ENCODE measurements around the gene FHOD3.
"Not testable (repeated sequence)": the region's sequence is repeated elsewhere in the genome, so short reads cannot be mapped to it uniquely, and the experiment has no call there.

The FHOD3 gene

DNA sequence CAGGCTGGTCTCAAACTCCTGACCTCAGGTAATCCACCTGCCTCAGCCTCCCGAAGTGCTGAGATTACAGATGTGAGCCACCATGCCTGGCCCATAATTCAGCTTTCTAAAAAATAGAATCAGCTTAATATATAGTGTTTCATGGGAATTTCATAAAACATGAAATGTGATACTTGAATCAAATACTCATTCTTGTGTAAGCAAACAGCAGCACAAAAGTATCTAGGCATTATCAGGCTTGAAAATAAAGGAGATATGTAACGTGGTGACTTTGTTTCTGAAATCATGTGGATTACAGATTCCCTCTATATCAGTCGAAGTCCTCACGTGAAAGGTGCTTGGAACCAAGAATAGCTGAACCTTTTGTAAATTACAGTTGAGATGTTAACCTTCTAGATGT lies 229.1 kb downstream of the FHOD3 start:
- DNase-seq: no peak

GRCh38 chr18:36527051-36527450 lies 229.5 kb downstream of the FHOD3 start:
- peak; percentile 20 for DNase-seq

- DNase-seq: no peak
These were observed 230.4 kb downstream of the FHOD3 start for GRCh38 chr18:36527740-36528455.

GRCh38 chr18:36529747-36530146 lies 232.2 kb downstream of the FHOD3 start:
- DNase-seq: no peak

- no peak for DNase-seq
These were observed 233.3 kb downstream of the FHOD3 start for GRCh38 chr18:36530676-36531405.

DNA sequence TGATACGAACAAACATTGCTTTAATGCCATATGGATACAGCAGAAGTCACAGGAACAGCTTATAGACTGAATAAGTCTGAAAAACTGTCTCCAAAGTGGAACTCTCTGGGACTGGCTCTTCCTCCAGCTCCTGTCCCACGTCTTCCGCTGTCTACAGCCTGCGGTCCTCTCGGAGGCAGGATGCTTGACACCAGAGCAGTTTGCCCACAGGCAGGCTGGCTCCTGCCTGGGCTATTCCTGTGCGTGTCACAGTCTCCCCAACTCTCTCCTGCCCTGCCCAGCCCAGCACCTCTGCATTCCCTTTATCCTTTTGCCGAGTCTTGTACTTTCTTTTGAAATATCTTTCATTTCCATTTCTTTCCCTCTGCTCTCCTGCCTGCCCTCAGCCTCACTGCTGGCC lies 234.1 kb downstream of the FHOD3 start:
- DNase-seq: no peak

- peak; percentile 36 for DNase-seq
These were observed 234.9 kb downstream of the FHOD3 start for GRCh38 chr18:36532394-36532793.

DNA sequence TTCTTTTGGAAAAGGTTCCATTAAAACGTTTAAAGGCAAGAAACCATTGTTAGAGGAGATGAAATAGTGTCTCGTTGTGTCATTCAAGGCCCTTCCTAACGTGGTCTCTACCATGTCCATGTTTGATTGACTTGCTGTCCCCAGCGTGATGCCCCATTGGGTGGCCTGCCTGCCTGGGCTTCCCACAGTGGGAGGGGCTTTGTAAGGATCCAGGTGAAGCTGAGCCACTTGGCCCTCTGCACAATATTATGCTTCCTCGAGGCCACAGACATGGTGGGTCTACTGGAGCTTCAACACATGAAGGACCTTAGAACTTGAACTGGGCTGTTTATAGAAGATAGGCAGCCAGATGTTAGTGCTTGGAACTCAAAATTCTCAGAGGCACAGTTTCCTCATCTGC lies 235.3 kb downstream of the FHOD3 start:
- no peak for DNase-seq

DNA sequence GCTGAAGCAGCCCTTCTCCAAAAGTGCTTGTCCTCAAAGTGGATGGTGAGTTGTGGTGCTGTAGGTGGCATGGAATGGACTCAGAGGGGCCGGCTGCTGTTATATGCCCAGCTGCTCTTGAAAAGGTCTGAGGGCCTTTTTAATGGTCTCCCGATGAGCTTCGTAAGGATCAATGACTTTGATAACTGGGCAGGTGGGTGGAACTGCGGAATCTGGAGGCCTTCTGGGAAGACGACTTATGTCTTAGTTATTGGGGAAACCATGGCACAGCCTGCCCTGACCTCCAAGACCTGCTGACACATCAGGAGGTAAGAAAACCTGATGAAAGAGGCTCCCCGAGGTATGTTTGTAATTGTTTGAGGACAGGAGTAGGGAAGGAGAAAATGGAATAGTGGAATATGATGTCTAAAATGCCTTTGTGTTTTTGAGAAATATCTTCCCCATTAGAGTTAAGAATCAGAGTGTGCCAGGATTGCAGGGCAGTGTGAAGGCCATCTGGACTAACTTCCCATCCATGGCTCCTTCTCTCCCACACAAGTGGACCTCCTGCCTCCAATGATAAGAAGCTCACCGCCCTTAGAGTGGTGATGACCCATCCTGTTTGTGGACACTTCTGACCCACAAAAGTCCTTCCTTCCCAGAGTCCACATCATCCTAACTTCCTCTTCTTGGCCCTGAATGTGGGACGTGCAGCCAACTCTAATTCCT lies 236.1 kb downstream of the FHOD3 start:
- no peak for DNase-seq

- no peak for DNase-seq
These were observed 236.7 kb downstream of the FHOD3 start for GRCh38 chr18:36534154-36534688.

- no peak for DNase-seq
These were observed 237.9 kb downstream of the FHOD3 start for GRCh38 chr18:36535202-36535935.

- DNase-seq: no peak
These were observed 238.9 kb downstream of the FHOD3 start for GRCh38 chr18:36536426-36536825.

DNA sequence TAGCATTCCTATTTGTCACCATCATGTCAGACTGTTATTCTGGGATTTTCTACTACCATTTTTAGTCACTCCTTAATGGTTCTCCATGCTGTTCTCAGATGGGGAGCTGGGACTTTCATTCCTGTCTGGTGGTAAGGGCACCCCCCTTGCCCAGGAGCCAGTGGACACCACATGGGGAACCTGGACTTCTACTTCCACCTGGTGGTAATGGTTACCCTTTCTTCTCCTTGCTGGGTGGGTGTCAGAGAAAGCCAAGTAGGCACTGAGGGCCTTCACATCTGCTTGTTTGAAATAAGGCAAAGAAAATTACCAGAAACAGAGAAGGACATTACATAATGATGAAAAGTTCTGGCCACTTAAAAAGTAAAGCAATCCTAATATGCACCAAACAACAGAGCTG lies 239.8 kb downstream of the FHOD3 start:
- no peak for DNase-seq

GRCh38 chr18:36539674-36540231 lies 242.2 kb downstream of the FHOD3 start:
- peak; percentile 31 for DNase-seq

GRCh38 chr18:36543030-36543429 lies 245.5 kb downstream of the FHOD3 start:
- DNase-seq: no peak

DNA sequence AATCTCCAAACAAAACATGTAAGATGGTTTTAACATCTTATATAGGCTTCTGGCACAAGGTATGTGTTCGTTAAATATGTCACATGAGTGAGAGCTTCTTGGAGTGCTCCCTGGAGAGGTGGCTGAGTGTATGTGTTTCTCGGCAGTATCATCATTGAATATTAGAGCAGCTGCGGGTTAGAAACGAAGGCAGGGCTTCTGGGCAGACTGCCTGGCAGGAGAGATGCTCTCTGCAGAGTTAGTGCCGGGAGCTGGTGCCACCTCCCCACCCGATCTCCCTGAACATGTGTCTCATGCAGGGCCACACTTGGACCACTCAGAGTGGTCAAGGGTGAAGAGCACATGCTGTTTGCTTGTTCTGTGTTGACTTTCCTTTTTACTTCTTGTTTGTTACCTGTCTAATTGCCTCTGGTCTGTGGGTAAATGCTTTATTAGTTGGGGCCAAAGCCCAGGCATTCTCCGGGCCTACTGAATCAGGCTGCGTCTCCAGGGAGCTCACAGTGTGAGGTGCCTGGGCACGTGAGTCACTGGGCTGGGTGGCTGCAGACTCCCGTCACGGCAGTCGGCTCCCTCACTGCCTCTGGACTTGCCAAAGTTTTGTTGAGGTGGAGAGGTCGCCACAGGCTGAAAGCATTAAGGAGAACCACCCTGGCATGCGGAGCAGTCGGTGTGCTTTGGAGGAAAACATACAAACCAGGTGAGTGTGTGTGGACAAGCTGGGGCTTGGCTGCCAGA lies 246.6 kb downstream of the FHOD3 start:
- no peak for DNase-seq

- DNase-seq: no peak
These were observed 248.4 kb downstream of the FHOD3 start for GRCh38 chr18:36545821-36546427.

DNA sequence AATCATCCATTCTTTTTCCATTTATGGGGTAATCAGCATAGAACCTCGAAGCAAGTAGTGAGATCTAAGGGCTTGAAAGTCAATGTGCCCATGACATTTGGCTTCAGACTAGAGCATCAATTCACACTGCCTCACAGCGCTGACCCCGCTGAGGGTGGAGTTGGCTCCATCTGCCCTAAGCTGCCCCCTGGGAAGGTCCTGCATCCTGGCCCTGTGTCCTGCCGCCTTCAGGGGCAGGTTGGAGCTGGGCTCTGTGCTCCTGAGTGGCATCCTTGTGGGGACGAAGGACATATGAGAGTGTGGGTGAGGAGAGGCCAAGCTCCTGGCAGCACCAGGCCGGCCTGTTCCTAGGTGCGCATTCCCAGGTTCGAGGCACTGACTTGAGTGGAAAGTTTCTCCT lies 249.4 kb downstream of the FHOD3 start:
- no peak for DNase-seq

- DNase-seq: no peak
These were observed 250.0 kb downstream of the FHOD3 start for GRCh38 chr18:36547544-36547943.

GRCh38 chr18:36551274-36551673 lies 253.8 kb downstream of the FHOD3 start:
- DNase-seq: not testable (repeated sequence)

DNA sequence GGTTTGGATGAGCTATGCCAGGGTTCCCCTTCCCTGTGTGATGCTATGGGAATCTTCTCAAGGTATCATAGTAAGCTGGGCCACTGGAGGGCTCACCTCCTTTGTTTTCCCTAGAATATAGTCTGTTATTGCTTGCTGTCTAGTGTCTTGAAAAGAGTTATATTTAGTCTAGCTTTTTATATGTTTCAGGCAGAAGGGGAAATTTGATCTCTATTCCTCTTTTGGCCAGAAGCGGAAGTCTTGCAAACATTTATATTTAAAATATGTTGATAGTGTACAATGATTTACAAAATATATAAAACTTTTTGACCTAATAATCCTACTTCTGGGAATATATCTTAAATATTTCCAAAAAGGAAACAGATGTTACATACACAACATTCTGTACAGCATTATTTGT lies 260.7 kb downstream of the FHOD3 start:
- no peak for DNase-seq

Measured in fibroblast of skin of abdomen (primary cell).